OCI-LY1 (cell line): ENCODE data around the gene MMRN1.

Experiments used
- H2AFZ ChIP-seq: fragments of 200-600 bp; sonication (generic), shearing (Covaris generic); 2 replicates; pipeline ENCODE4 v1.6.0; 2014; ENCODE audit warnings: antibody characterized with exemption, mild to moderate bottlenecking, low read length
- H3F3A ChIP-seq: fragments of 200-600 bp; sonication (generic), shearing (Covaris generic); 2 replicates; pipeline ENCODE4 v1.6.0; 2014; ENCODE audit warnings: mild to moderate bottlenecking, antibody characterized with exemption, low read length, moderate library complexity; ENCODE audit not compliant: insufficient read depth
- H3K27ac ChIP-seq: fragments of 200-600 bp; sonication (generic); 2 replicates; pipeline ENCODE4 v1.5.1; 2014; ENCODE audit warnings: low read length, mixed run types, mild to moderate bottlenecking, low read depth; ENCODE audit not compliant: poor library complexity, severe bottlenecking
- H3K27me3 ChIP-seq: fragments of 200-600 bp; sonication (generic); 2 replicates; pipeline ENCODE4 v1.6.0; 2014; ENCODE audit warnings: antibody characterized with exemption, mild to moderate bottlenecking, low read length, moderate library complexity; ENCODE audit not compliant: insufficient read depth
- H3K36me3 ChIP-seq: fragments of 200-600 bp; sonication (generic); 2 replicates; pipeline ENCODE4 v1.6.1; 2014; ENCODE audit warnings: mild to moderate bottlenecking, antibody characterized with exemption, low read length, moderate library complexity, mixed read lengths; ENCODE audit not compliant: insufficient read depth
- H3K4me1 ChIP-seq: fragments of 200-600 bp; sonication (generic); 2 replicates; pipeline ENCODE4 v1.5.1; 2014; ENCODE audit warnings: mild to moderate bottlenecking, low read length, moderate library complexity; ENCODE audit not compliant: insufficient read depth, severe bottlenecking
- H3K4me2 ChIP-seq: fragments of 200-600 bp; sonication (generic), shearing (Covaris generic); 2 replicates; pipeline ENCODE4 v1.6.1; 2014; ENCODE audit warnings: low read length
- H3K4me3 ChIP-seq: fragments of 200-600 bp; sonication (generic); 2 replicates; pipeline ENCODE4 v1.5.1; 2014; ENCODE audit warnings: low read length, low read depth, mild to moderate bottlenecking, mixed read lengths; ENCODE audit not compliant: poor library complexity, severe bottlenecking
- H3K79me2 ChIP-seq: fragments of 200-600 bp; shearing (Covaris generic); 2 replicates; pipeline ENCODE4 v1.6.1; 2016; ENCODE audit warnings: mixed run types, low read length, mixed read lengths; ENCODE audit not compliant: insufficient read depth
- H3K9ac ChIP-seq: fragments of 200-600 bp; sonication (generic), shearing (Covaris generic); 2 replicates; pipeline ENCODE4 v1.6.1; 2014; ENCODE audit warnings: mild to moderate bottlenecking, low read length, mixed read lengths
- H3K9me2 ChIP-seq: fragments of 200-600 bp; sonication (generic), shearing (Covaris generic); 2 replicates; pipeline ENCODE4 v1.6.1; 2014; ENCODE audit warnings: low read depth, mild to moderate bottlenecking, low read length, mixed read lengths
- H3K9me3 ChIP-seq: fragments of 200-600 bp; shearing (Covaris generic); 2 replicates; pipeline ENCODE4 v1.6.1; 2014; ENCODE audit warnings: low read length, mixed read lengths
- H4K20me1 ChIP-seq: fragments of 200-600 bp; sonication (generic), shearing (Covaris generic); 2 replicates; pipeline ENCODE4 v1.6.0; 2016; ENCODE audit warnings: mild to moderate bottlenecking, low read length; ENCODE audit not compliant: insufficient read depth
- CTCF ChIP-seq: fragments of 200-600 bp; sonication (generic), shearing (Covaris generic); IDR thresholded peaks from 2 replicates; pipeline ENCODE4 v1.5.1; 2017; ENCODE audit warnings: mild to moderate bottlenecking, antibody characterized with exemption, low read length, moderate library complexity, mixed read lengths
- EZH2 ChIP-seq: fragments of 200-600 bp; sonication (generic), shearing (Covaris generic); IDR thresholded peaks from 2 replicates; pipeline ENCODE4 v1.8.0; 2017; ENCODE audit warnings: borderline replicate concordance, mixed run types, mild to moderate bottlenecking, antibody characterized with exemption, low read length, moderate library complexity, mixed read lengths

Gene MMRN1

GRCh38 chr4:89957046-89957926 is 62.6 kb downstream of the MMRN1 start:
- Histone ChIP-seq H3K27ac (no peak overlapping the region), H3K36me3 (no peaks in the 10 kb centered on the region), H3K4me3 (no peak overlapping the region), H4K20me1 (no peaks in the 10 kb centered on the region), H3K9me3 (no peaks in the 10 kb centered on the region), H3K79me2 (no peaks in the 10 kb centered on the region), H3K4me1 (no peaks in the 10 kb centered on the region), H2AFZ (no peak overlapping the region), H3K9me2 (no peaks in the 10 kb centered on the region), H3F3A (no peaks in the 10 kb centered on the region), H3K4me2 (no peak overlapping the region), H3K9ac (no peak overlapping the region), H3K27me3 (no peaks in the 10 kb centered on the region)
- TF ChIP-seq CTCF (no peak), EZH2 (no peak)

- H3K36me3 ChIP-seq = no peaks in the 10 kb centered on the region
- H3K4me2 ChIP-seq = no peak overlapping the region
- no peaks in the 10 kb centered on the region for H4K20me1 ChIP-seq
- no peaks in the 10 kb centered on the region for H3F3A ChIP-seq
- H3K9ac ChIP-seq = no peak overlapping the region
- no peaks in the 10 kb centered on the region for H3K9me2 ChIP-seq
- no peak for TF ChIP-seq EZH2
- TF ChIP-seq CTCF = no peak
- H3K27ac ChIP-seq = no peak overlapping the region
- no peaks in the 10 kb centered on the region for H3K4me1 ChIP-seq
- H2AFZ ChIP-seq = no peak overlapping the region
- H3K4me3 ChIP-seq = no peak overlapping the region
- no peaks in the 10 kb centered on the region for H3K79me2 ChIP-seq
- no peaks in the 10 kb centered on the region for H3K27me3 ChIP-seq
- H3K9me3 ChIP-seq = no peaks in the 10 kb centered on the region
Observed at GRCh38 chr4:89981789-89982334, 87.2 kb downstream of the MMRN1 start.

DNA sequence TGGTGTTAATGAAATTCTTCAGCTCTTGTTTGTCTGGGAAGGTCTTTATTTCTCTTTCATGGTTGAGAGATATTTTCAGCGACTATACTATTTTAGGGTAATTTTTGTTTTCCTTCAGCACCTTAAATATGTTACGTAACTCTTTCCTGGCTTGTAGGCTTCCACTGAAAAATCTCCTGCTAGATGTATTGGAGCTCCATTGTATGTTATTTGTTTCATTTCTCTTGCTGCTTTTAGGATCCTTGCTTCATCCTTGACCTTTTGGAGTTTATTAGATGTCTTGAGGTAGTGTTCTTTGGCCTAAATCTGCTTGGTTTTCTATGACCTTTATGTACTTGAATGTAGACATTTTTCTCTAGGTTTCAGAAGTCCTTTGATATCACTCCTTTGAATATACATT is 93.6 kb downstream of the MMRN1 start:
- H3K9me2 ChIP-seq = no peaks in the 10 kb centered on the region
- no peaks in the 10 kb centered on the region for H3K27me3 ChIP-seq
- H3K79me2 ChIP-seq = no peaks in the 10 kb centered on the region
- no peak overlapping the region for H3K4me2 ChIP-seq
- TF ChIP-seq EZH2 (no peak), CTCF (no peak)
- no peak overlapping the region for H3K27ac ChIP-seq
- no peak overlapping the region for H2AFZ ChIP-seq
- H3K4me1 ChIP-seq = no peaks in the 10 kb centered on the region
- H3F3A ChIP-seq = no peaks in the 10 kb centered on the region
- no peaks in the 10 kb centered on the region for H3K9me3 ChIP-seq
- H4K20me1 ChIP-seq = no peaks in the 10 kb centered on the region
- no peaks in the 10 kb centered on the region for H3K36me3 ChIP-seq
- no peak overlapping the region for H3K9ac ChIP-seq
- H3K4me3 ChIP-seq = no peak overlapping the region
